Activated CD8-positive, alpha-beta T cell treated with anti-CD3 and anti-CD28 coated beads for 36 hours (primary cell): ENCODE results near the gene GRM8. TPM values are rescaled to one million over a fixed set of nuclear protein-coding genes. Genes with fewer than 3 reads are reported as not detected.

Experiments
- ATAC-seq: fragments of 200-7000 bp; cut with Tn5 transposase; one replicate; pipeline ENCODE4 v1.10.0; 2021; ENCODE audit warnings: mild to moderate bottlenecking, moderate library complexity
- CTCF ChIA-PET: fragments of 350-600 bp; sonication (Branson Sonifier 250); formaldehyde crosslinking; loops from one replicate; lab custom pipeline; 2021; ENCODE audit warnings: antibody characterized with exemption; lab: Charles Lee
- POLR2A ChIA-PET: fragments of 350-600 bp; sonication (Branson Sonifier 250); formaldehyde crosslinking; loops from one replicate; lab custom pipeline; 2021; ENCODE audit warnings: antibody characterized with exemption; lab: Charles Lee
- DNase-seq: peaks from one replicate; pipeline ENCODE4 v3.0.0-alpha.2; 2020
- H3K27ac Mint-ChIP-seq: one replicate; pipeline ENCODE4 v1.8.0; 2021; ENCODE audit warnings: mild to moderate bottlenecking, mixed read lengths
- H3K27me3 Mint-ChIP-seq: one replicate; pipeline ENCODE4 v1.8.0; 2021; ENCODE audit warnings: mixed read lengths
- H3K36me3 Mint-ChIP-seq: one replicate; pipeline ENCODE4 v1.8.0; 2021; ENCODE audit warnings: low read depth, mixed read lengths
- H3K4me1 Mint-ChIP-seq: one replicate; pipeline ENCODE4 v1.8.0; 2021; ENCODE audit warnings: low read depth, mixed read lengths
- H3K4me3 Mint-ChIP-seq: one replicate; pipeline ENCODE4 v1.8.0; 2021; ENCODE audit warnings: mild to moderate bottlenecking, moderate library complexity, mixed read lengths
- H3K9me3 Mint-ChIP-seq: one replicate; pipeline ENCODE4 v1.8.0; 2021; ENCODE audit warnings: mixed read lengths
- CTCF ChIP-seq: fragments of 200-600 bp; IDR thresholded peaks from one replicate; pipeline ENCODE4 v1.8.0; 2022; ENCODE audit warnings: antibody characterized with exemption, mild to moderate bottlenecking
- intact Hi-C: fragments of 100-400 bp; cut with micrococcal nuclease; formaldehyde crosslinking; loops from one replicate; pipeline ENCODE4 v1.10.0; 2022
- total RNA-seq, 2 experiments: library from RNA; stranded (reverse); gene quantifications; one replicate each; pipeline ENCODE4 v1.2.3, GENCODE V29; 2021

GRM8 gene
- total RNA-seq, 2 experiments from 2014 or later = not detected

DNA sequence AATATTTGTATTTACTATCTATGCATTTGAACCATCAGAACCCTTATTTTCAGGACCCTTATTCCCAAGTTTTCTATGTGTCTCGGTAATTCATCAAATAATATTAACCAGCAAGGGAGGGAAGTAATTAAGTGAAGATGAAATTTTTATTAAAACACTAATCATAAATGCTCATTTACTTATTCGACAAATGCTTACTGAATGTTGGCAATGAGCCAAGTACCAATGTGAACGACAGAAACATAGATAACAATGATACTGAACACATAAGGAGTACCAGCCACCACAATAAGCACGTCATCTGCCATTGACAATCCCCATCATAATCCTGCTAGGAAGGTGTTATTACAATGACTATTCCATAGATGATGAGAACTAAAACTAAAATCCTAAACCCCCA, 45.5 kb downstream of the GRM8 start:
- POLR2A ChIA-PET = no interaction called here

DNA sequence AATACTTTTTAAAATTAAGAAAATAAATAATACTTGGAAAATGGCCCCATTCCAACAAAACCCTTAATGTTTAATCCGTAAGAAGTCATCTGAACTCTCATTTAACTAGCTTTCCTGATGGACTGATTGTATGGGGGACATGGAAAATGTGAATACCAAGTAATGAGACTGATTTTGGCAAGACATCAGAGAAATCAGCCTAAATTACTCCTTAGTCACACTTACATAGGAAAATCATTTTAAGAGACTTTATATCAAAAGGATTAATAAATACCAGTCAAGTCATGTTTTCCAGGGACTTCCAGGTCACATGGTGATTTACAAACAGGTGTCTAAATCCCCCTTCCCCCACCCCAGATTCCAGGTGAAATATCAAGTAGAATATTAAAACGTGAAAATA, 58.2 kb downstream of the GRM8 start:
- no peaks in the 10 kb centered on the region for H3K9me3 Mint-ChIP-seq
- ChIA-PET POLR2A (no interaction called here), CTCF (no interaction called here)
- DNase-seq (no peak), ATAC-seq (no peak)
- H3K27me3 Mint-ChIP-seq = peaks cover 7% of the 10 kb centered on the region
- H3K4me3 Mint-ChIP-seq = no peak overlapping the region
- H3K36me3 Mint-ChIP-seq = no peaks in the 10 kb centered on the region
- H3K4me1 Mint-ChIP-seq = no peaks in the 10 kb centered on the region
- no peak overlapping the region for H3K27ac Mint-ChIP-seq
- intact Hi-C loops = no loop called here
- TF ChIP-seq CTCF = no peak

More for the DNA sequence above, 45.5 kb downstream of the GRM8 start:
- DNase-seq = no peak
- H3K27me3 Mint-ChIP-seq = peaks cover 11% of the 10 kb centered on the region
- H3K36me3 Mint-ChIP-seq = no peaks in the 10 kb centered on the region
- no peak overlapping the region for H3K4me3 Mint-ChIP-seq
- ATAC-seq = no peak
- CTCF ChIA-PET = no interaction called here
- H3K9me3 Mint-ChIP-seq = no peaks in the 10 kb centered on the region
- no peak overlapping the region for H3K27ac Mint-ChIP-seq
- intact Hi-C loops = no loop called here
- TF ChIP-seq CTCF = no peak
- no peaks in the 10 kb centered on the region for H3K4me1 Mint-ChIP-seq

- Mint-ChIP-seq H3K27me3 (peaks cover 11% of the 10 kb centered on the region), H3K4me3 (no peak overlapping the region), H3K36me3 (no peaks in the 10 kb centered on the region), H3K4me1 (peaks cover 11% of the 10 kb centered on the region), H3K27ac (no peak overlapping the region), H3K9me3 (no peaks in the 10 kb centered on the region)
- intact Hi-C loops = no loop called here
- DNase-seq (no peak), ATAC-seq (no peak)
- POLR2A ChIA-PET = no interaction called here
- CTCF ChIA-PET = no interaction called here
- TF ChIP-seq CTCF = no peak
Observed at GRCh38 chr7:127189886-127190285, 62.9 kb downstream of the GRM8 start.

DNA sequence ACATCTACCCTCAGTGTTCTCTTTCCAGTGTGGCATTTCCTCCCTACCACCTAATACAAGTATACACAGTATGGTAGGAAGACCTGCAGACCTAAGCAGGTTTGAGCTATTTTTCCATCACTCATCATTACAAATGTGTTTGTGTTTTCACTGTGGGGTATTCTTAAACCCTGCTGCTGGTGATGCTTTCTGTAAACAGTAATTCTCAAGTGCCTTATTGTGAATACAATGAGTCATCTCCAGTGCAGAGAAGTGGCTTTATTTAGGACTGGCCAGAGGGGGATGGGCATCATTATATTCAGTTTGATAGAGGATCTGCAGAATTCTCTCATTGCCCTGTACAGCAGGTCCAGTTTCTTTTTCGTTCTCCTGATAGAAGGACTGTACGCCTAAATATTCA, 63.7 kb downstream of the GRM8 start:
- ATAC-seq (no peak), DNase-seq (no peak)
- no peak overlapping the region for H3K27ac Mint-ChIP-seq
- no peak for TF ChIP-seq CTCF
- no peak overlapping the region for H3K4me3 Mint-ChIP-seq
- no peaks in the 10 kb centered on the region for H3K36me3 Mint-ChIP-seq
- H3K27me3 Mint-ChIP-seq = peaks cover 11% of the 10 kb centered on the region
- peaks cover 11% of the 10 kb centered on the region for H3K4me1 Mint-ChIP-seq
- intact Hi-C loops = no loop called here
- no peaks in the 10 kb centered on the region for H3K9me3 Mint-ChIP-seq
- ChIA-PET POLR2A (no interaction called here), CTCF (no interaction called here)

DNA sequence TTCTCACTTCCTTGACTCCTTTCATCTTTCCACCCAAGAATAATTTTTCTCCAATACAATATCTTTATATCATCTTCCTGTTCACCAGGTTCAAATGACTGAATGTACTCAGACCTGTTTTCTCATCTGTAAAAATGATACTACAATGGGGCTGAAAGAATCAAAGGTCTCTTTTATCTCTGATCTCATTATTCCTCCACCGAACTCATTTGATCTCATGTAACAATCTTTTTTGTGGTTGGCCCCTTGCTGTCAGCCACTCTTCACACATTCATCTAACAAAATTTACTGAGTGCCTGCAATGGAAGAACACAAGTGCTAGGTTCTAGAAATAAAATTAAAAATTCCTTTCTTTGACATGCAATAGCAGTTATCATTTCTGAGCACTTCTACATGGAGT, 65.0 kb downstream of the GRM8 start:
- TF ChIP-seq CTCF = no peak
- DNase-seq (peak; percentile 1), ATAC-seq (no peak)
- peaks cover 8% of the 10 kb centered on the region for H3K27me3 Mint-ChIP-seq
- intact Hi-C loops = no loop called here
- H3K9me3 Mint-ChIP-seq = no peaks in the 10 kb centered on the region
- no peaks in the 10 kb centered on the region for H3K36me3 Mint-ChIP-seq
- CTCF ChIA-PET = no interaction called here
- POLR2A ChIA-PET = no interaction called here
- peaks cover 11% of the 10 kb centered on the region for H3K4me1 Mint-ChIP-seq
- no peak overlapping the region for H3K27ac Mint-ChIP-seq
- H3K4me3 Mint-ChIP-seq = no peak overlapping the region
